Sigmoid colon (tissue), 7 donors: ENCODE results near the gene BCL3. TPM values are rescaled to one million over a fixed set of nuclear protein-coding genes. Genes with fewer than 3 reads are reported as not detected.

Experiments used
- DNase-seq: peaks from one replicate; pipeline ENCODE4 v3.0.0-alpha.2; 2019
- H3K27ac ChIP-seq, 4 donors: fragments of 200-600 bp; sonication (generic); one replicate each; pipeline ENCODE4 v1.5.1; 2016 to 2019; ENCODE audit warnings: mild to moderate bottlenecking in 1 of 4
- H3K27me3 ChIP-seq, 3 donors: fragments of 200-600 bp; sonication (generic); one replicate each; pipeline ENCODE4 v1.5.1; 2019; ENCODE audit warnings: mild to moderate bottlenecking in 1 of 3
- H3K36me3 ChIP-seq, 4 donors: fragments of 200-600 bp; sonication (generic); one replicate each; pipeline ENCODE4 v1.5.1; 2016 to 2019
- H3K4me1 ChIP-seq, 4 donors: fragments of 200-600 bp; sonication (generic); one replicate each; pipeline ENCODE4 v1.5.1; 2017 to 2019
- H3K4me3 ChIP-seq, 4 donors: fragments of 200-600 bp; sonication (generic); one replicate each; pipeline ENCODE4 v1.5.1; 2017 to 2019; ENCODE audit warnings: mild to moderate bottlenecking in 2 of 4, moderate library complexity in 1 of 4
- H3K9me3 ChIP-seq, 4 donors: fragments of 200-600 bp in 3 of 4; sonication (generic) in 3 of 4; one replicate each; pipeline versions ENCODE4 v1.5.1 to v1.6.1; 2013 to 2019
- EP300 ChIP-seq, 4 donors: sonication (generic); formaldehyde crosslinking; IDR thresholded peaks; one replicate each; pipeline ENCODE4 v1.6.1; 2017; ENCODE audit warnings: antibody characterized with exemption in 4 of 4
- POLR2A ChIP-seq, 2 donors: fragments of 450-650 bp; IDR thresholded peaks; one replicate each; pipeline ENCODE4 v1.6.1; 2016; ENCODE audit warnings: antibody characterized with exemption in 2 of 2, mild to moderate bottlenecking in 2 of 2, moderate library complexity in 2 of 2
- POLR2AphosphoS5 ChIP-seq, 4 donors: sonication (generic); formaldehyde crosslinking; IDR thresholded peaks; one replicate each; pipeline ENCODE4 v1.6.1; 2017; ENCODE audit warnings: antibody characterized with exemption in 4 of 4
- WGBS, 2 donors: extraction: QIAGEN DNeasy Blood & Tissue Kit; methylation state at CpG; one replicate each; pipeline ENCODE4 v1.1.7; 2013; 5-methylcytosine and 5-hydroxymethylcytosine counted together
- intact Hi-C: fragments of 100-400 bp; cut with DNase I; formaldehyde crosslinking; loops from one replicate; pipeline ENCODE4 v1.15.1; 2023
- polyA plus RNA-seq, 3 donors: library from polyadenylated mRNA; stranded (reverse); fragments of 200-250 nt; gene quantifications; one replicate each; pipeline ENCODE4 v1.2.3, GENCODE V29; 2013
- total RNA-seq, 4 donors: library from RNA; depleted of rRNA; stranded (reverse); fragments of >200 nt; gene quantifications; one replicate each; pipeline ENCODE4 v1.1.0, GENCODE V29; 2016
- TF ChIP-seq, protein P1 (sequence below), 4 experiments: fragments of 450-650 bp in 3 of 4; fragments of 200-600 bp in 1 of 4; IDR thresholded peaks; one replicate each; pipeline ENCODE4 v1.5.1; 2016 to 2019; ENCODE audit warnings: antibody characterized with exemption in 4 of 4, mild to moderate bottlenecking in 3 of 4, moderate library complexity in 2 of 4
- donor health status: healthy with polysubstance abuse.
- donor health status: Bipolar disorder and iron deficiency.
- donor health status: healthy.

BCL3 gene
- total and polyA plus RNA-seq, 7 donors = 13.9 to 104 (median 44.4) TPM

DNA sequence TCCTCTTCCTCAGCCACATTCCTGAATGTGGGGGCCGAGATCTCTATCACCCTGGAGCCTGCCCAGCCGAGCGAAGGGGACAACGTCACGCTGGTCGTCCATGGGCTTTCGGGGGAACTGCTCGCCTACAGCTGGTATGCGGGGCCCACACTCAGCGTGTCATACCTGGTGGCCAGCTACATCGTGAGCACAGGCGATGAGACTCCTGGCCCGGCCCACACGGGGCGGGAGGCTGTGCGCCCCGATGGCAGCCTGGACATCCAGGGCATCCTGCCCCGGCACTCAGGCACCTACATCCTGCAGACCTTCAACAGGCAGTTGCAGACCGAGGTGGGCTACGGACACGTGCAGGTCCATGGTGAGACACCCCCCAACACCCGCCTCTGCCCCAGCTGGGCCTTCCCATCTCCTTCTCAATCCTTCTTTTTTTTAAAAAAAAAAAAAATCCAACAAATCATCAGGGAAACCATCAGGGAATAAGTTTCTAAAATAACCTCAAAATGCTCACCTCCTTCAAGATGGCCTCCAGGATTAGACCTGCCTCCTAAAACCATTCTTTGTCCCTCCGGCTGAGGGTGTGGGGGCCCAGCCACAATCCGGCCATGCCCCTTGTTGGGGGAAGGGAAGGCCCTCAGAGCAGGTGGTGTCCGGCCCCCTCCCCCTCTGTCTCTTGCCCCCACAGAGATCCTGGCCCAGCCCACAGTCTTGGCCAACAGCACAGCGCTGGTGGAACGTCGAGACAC lies 45.0 kb upstream of the BCL3 start:
- Histone ChIP-seq H3K9me3 (no peaks in the 10 kb centered on the region), H3K4me3 (no peak overlapping the region), H3K27ac (no peak overlapping the region), H3K36me3 (no peaks in the 10 kb centered on the region), H3K27me3 (peaks cover 0 to 3% (median 0%) of the 10 kb centered on the region in 3 donors), H3K4me1 (no peaks in the 10 kb centered on the region)
- no peak for DNase-seq
- 92 to 95% methylated on average over 28 of the region's 28 CpGs for WGBS, 2 donors
- intact Hi-C loops = no loop called here
- TF ChIP-seq EP300 (IDR thresholded peaks at IDR 0.05) (no peak), POLR2AphosphoS5 (IDR thresholded peaks at IDR 0.05) (no peak), POLR2A (IDR thresholded peaks at IDR 0.05) (no peak)
- TF ChIP-seq, protein P1, sequence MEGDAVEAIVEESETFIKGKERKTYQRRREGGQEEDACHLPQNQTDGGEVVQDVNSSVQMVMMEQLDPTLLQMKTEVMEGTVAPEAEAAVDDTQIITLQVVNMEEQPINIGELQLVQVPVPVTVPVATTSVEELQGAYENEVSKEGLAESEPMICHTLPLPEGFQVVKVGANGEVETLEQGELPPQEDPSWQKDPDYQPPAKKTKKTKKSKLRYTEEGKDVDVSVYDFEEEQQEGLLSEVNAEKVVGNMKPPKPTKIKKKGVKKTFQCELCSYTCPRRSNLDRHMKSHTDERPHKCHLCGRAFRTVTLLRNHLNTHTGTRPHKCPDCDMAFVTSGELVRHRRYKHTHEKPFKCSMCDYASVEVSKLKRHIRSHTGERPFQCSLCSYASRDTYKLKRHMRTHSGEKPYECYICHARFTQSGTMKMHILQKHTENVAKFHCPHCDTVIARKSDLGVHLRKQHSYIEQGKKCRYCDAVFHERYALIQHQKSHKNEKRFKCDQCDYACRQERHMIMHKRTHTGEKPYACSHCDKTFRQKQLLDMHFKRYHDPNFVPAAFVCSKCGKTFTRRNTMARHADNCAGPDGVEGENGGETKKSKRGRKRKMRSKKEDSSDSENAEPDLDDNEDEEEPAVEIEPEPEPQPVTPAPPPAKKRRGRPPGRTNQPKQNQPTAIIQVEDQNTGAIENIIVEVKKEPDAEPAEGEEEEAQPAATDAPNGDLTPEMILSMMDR (IDR thresholded peaks at IDR 0.05) = no peak

DNA sequence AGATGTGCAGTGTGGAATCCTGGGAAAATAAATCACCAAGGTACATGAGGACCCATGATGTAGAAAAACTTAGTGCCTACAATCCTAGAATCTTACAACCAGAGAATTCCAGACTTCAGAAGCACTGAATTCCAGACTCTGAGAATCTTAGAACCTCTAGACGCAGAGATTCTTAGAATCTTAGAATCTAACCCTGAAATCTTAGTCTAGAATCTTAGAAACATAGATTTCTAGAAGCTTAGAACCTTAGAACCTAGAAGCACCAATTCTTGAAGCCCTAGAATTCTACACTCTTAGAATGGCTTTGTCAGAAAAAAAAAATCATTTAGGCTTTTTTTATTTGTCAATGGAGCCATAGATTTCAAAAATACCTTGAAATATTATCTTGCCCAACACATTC lies 43.5 kb upstream of the BCL3 start:
- DNase-seq = no peak
- Histone ChIP-seq H3K9me3 (no peaks in the 10 kb centered on the region), H3K4me3 (no peak overlapping the region), H3K27ac (no peak overlapping the region), H3K4me1 (no peaks in the 10 kb centered on the region), H3K36me3 (no peaks in the 10 kb centered on the region), H3K27me3 (no peaks in the 10 kb centered on the region)
- TF ChIP-seq EP300 (IDR thresholded peaks at IDR 0.05) = no peak
- TF ChIP-seq, protein P1 (IDR thresholded peaks at IDR 0.05) = no peak
- no peak for TF ChIP-seq POLR2AphosphoS5 (IDR thresholded peaks at IDR 0.05)
- no peak for TF ChIP-seq POLR2A (IDR thresholded peaks at IDR 0.05)
- 96 to 98% methylated on average over 1 of the region's 1 CpG for WGBS, 2 donors
- intact Hi-C loops = no loop called here

DNA sequence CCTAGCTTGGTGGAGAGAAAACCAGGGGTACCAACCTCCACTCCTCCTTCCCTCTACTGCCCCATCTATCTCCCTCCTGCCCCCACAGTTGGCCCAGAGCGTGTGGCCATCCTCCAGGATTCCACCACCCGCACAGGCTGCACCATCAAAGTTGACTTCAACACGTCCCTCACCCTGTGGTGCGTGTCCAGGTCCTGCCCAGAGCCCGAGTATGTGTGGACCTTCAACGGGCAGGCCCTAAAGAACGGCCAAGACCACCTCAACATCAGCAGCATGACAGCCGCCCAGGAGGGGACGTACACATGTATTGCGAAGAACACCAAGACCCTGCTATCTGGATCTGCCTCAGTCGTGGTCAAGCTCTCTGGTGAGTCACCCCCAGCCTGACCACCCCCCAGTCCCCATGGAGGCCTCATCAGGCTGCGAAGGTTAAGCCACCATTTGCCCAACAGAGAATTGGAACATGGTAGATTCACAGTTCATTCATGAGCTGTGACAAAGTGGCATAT lies 43.0 kb upstream of the BCL3 start:
- Histone ChIP-seq H3K36me3 (no peaks in the 10 kb centered on the region), H3K27ac (no peak overlapping the region), H3K4me3 (no peak overlapping the region), H3K27me3 (no peaks in the 10 kb centered on the region), H3K9me3 (no peaks in the 10 kb centered on the region), H3K4me1 (no peaks in the 10 kb centered on the region)
- no peak for DNase-seq
- intact Hi-C loops = no loop called here
- 92 to 95% methylated on average over 12 of the region's 12 CpGs for WGBS, 2 donors
- TF ChIP-seq EP300 (IDR thresholded peaks at IDR 0.05) = no peak
- TF ChIP-seq, protein P1 (IDR thresholded peaks at IDR 0.05) = no peak
- no peak for TF ChIP-seq POLR2AphosphoS5 (IDR thresholded peaks at IDR 0.05)
- TF ChIP-seq POLR2A (IDR thresholded peaks at IDR 0.05) = no peak

DNA sequence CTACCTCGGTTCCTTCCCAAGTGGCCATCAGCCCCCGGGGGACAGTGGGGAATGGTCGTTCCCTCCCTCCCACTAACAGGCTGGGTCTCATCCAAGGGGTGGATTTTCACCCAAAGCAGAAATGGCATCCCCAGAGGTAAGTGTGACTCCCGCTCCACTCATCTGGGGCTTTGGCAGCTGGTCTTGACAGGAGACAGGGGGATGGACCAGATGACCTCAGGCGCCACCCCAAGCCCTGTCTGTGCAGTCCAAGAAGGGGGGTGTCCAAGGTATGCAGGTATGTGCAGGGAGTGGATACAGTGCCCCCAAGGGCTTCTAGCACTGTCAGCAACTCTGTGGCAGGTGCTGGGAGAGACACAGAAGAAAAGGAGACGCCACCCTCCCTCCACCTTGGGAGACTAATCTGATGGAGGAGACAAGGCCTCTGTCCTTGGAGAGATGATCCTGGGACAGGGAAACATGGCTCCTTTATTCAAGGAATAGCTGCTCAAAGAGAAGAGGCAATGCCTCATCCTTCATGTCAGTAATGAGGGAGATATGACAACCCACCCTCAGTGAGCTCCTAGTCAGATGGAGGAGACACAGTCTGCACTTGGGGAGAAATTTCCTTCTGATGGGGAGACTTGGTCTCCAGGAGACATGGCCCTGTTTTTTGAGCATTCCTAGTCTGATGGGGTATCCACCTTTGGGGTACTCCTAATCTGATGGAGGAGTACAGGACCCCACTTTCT lies 41.8 kb upstream of the BCL3 start:
- Histone ChIP-seq H3K36me3 (no peaks in the 10 kb centered on the region), H3K4me3 (no peak overlapping the region), H3K9me3 (no peaks in the 10 kb centered on the region), H3K27ac (no peak overlapping the region), H3K4me1 (no peaks in the 10 kb centered on the region), H3K27me3 (no peaks in the 10 kb centered on the region)
- WGBS, 2 donors = 92 to 95% methylated on average over 6 of the region's 6 CpGs
- intact Hi-C loops = no loop called here
- no peak for TF ChIP-seq POLR2AphosphoS5 (IDR thresholded peaks at IDR 0.05)
- no peak for TF ChIP-seq EP300 (IDR thresholded peaks at IDR 0.05)
- TF ChIP-seq, protein P1 (IDR thresholded peaks at IDR 0.05) = no peak
- no peak for TF ChIP-seq POLR2A (IDR thresholded peaks at IDR 0.05)
- no peak for DNase-seq
